ENCODE results near the gene ASCL5.

The ASCL5 gene

GRCh38 chr1:201068976-201069375, 58.0 kb downstream of the ASCL5 start:
- no peak overlapping the region for H3K23ac ChIP-seq (ENCODE audit: low read length)
- H3K27ac ChIP-seq (ENCODE audit: low read depth, low read length) = no peak overlapping the region
- no peak overlapping the region for H2BK12ac ChIP-seq (ENCODE audit: low read length)
- no peaks in the 10 kb centered on the region for H3K9me3 ChIP-seq (ENCODE audit: insufficient read depth, low read depth, low read length)
- no peaks in the 10 kb centered on the region for H3K4me1 ChIP-seq (ENCODE audit: control insufficient read depth in 1 of 2, insufficient read depth in 2 of 2, low read length in 2 of 2)
- no peak overlapping the region for H3K4me3 ChIP-seq (ENCODE audit: low read depth, low read length)
- H3K14ac ChIP-seq (ENCODE audit: low read length) = no peak overlapping the region
- no peak overlapping the region for H3K18ac ChIP-seq (ENCODE audit: low read length)
- H4K8ac ChIP-seq (ENCODE audit: low read depth, low read length) = no peak overlapping the region
- no peaks in the 10 kb centered on the region for H3K36me3 ChIP-seq (ENCODE audit: control insufficient read depth in 1 of 2, insufficient read depth in 2 of 2, low read length in 2 of 2)
- H2BK120ac ChIP-seq (ENCODE audit: insufficient read depth, low read length, poor library complexity) = no peak overlapping the region
- no peak for DNase-seq
- H4K91ac ChIP-seq (ENCODE audit: low read depth, low read length) = no peak overlapping the region
- no CpG with 5 or more reads among the region's 4 CpGs for WGBS (ENCODE audit: extremely low coverage, insufficient coverage, insufficient read length)
- H4K12ac ChIP-seq (ENCODE audit: low read depth, low read length) = no peak overlapping the region
- H3K27me3 ChIP-seq (ENCODE audit: insufficient read depth, low read length) = no peaks in the 10 kb centered on the region
- no peak overlapping the region for H2AFZ ChIP-seq (ENCODE audit: insufficient read depth, low read length, poor library complexity)
- H2BK5ac ChIP-seq (ENCODE audit: low read depth, low read length, poor library complexity) = no peak overlapping the region
- no peaks in the 10 kb centered on the region for H3K79me2 ChIP-seq (ENCODE audit: control insufficient read depth, insufficient read depth, low read length, poor library complexity)
- H3K79me1 ChIP-seq (ENCODE audit: low read length) = no peaks in the 10 kb centered on the region
- no peak overlapping the region for H3K4me2 ChIP-seq (ENCODE audit: low read length)
- no peak overlapping the region for H3K9ac ChIP-seq (ENCODE audit: low read length)
- no peak overlapping the region for H2AK5ac ChIP-seq (ENCODE audit: low read length)
- no peak overlapping the region for H3K4ac ChIP-seq (ENCODE audit: low read depth, low read length)

- no peak overlapping the region for H2AK5ac ChIP-seq (ENCODE audit: low read length)
- H3K23ac ChIP-seq (ENCODE audit: low read length) = no peak overlapping the region
- no peak overlapping the region for H4K91ac ChIP-seq (ENCODE audit: low read depth, low read length)
- no peaks in the 10 kb centered on the region for H3K27me3 ChIP-seq (ENCODE audit: insufficient read depth, low read length)
- no peak overlapping the region for H3K9ac ChIP-seq (ENCODE audit: low read length)
- no peak overlapping the region for H3K4me2 ChIP-seq (ENCODE audit: low read length)
- no peak for DNase-seq
- no peak overlapping the region for H3K18ac ChIP-seq (ENCODE audit: low read length)
- H3K14ac ChIP-seq (ENCODE audit: low read length) = no peak overlapping the region
- H4K12ac ChIP-seq (ENCODE audit: low read depth, low read length) = no peak overlapping the region
- H3K4me3 ChIP-seq (ENCODE audit: low read depth, low read length) = no peak overlapping the region
- H2BK120ac ChIP-seq (ENCODE audit: insufficient read depth, low read length, poor library complexity) = no peak overlapping the region
- no peak overlapping the region for H2AFZ ChIP-seq (ENCODE audit: insufficient read depth, low read length, poor library complexity)
- no peak overlapping the region for H3K4ac ChIP-seq (ENCODE audit: low read depth, low read length)
- H4K8ac ChIP-seq (ENCODE audit: low read depth, low read length) = no peak overlapping the region
- H3K9me3 ChIP-seq (ENCODE audit: insufficient read depth, low read depth, low read length) = peaks cover 2% of the 10 kb centered on the region
- H3K4me1 ChIP-seq (ENCODE audit: control insufficient read depth in 1 of 2, insufficient read depth in 2 of 2, low read length in 2 of 2) = no peaks in the 10 kb centered on the region
- no peaks in the 10 kb centered on the region for H3K36me3 ChIP-seq (ENCODE audit: control insufficient read depth in 1 of 2, insufficient read depth in 2 of 2, low read length in 2 of 2)
- no CpG with 5 or more reads among the region's 4 CpGs for WGBS (ENCODE audit: extremely low coverage, insufficient coverage, insufficient read length)
- H3K79me2 ChIP-seq (ENCODE audit: control insufficient read depth, insufficient read depth, low read length, poor library complexity) = no peaks in the 10 kb centered on the region
- H2BK5ac ChIP-seq (ENCODE audit: low read depth, low read length, poor library complexity) = no peak overlapping the region
- H3K27ac ChIP-seq (ENCODE audit: low read depth, low read length) = no peak overlapping the region
- no peak overlapping the region for H2BK12ac ChIP-seq (ENCODE audit: low read length)
- H3K79me1 ChIP-seq (ENCODE audit: low read length) = no peaks in the 10 kb centered on the region
Measured at GRCh38 chr1:201066986-201067385, 60.0 kb downstream of the ASCL5 start.

GRCh38 chr1:201065686-201066085, 61.3 kb downstream of the ASCL5 start:
- H3K36me3 ChIP-seq (ENCODE audit: control insufficient read depth in 1 of 2, insufficient read depth in 2 of 2, low read length in 2 of 2) = no peaks in the 10 kb centered on the region
- no peak overlapping the region for H2BK120ac ChIP-seq (ENCODE audit: insufficient read depth, low read length, poor library complexity)
- no peak overlapping the region for H4K8ac ChIP-seq (ENCODE audit: low read depth, low read length)
- H3K14ac ChIP-seq (ENCODE audit: low read length) = no peak overlapping the region
- no peak overlapping the region for H3K4ac ChIP-seq (ENCODE audit: low read depth, low read length)
- H3K4me2 ChIP-seq (ENCODE audit: low read length) = no peak overlapping the region
- H3K4me1 ChIP-seq (ENCODE audit: control insufficient read depth in 1 of 2, insufficient read depth in 2 of 2, low read length in 2 of 2) = no peaks in the 10 kb centered on the region
- no peak overlapping the region for H2AFZ ChIP-seq (ENCODE audit: insufficient read depth, low read length, poor library complexity)
- no CpG with 5 or more reads among the region's 10 CpGs for WGBS (ENCODE audit: extremely low coverage, insufficient coverage, insufficient read length)
- H3K79me2 ChIP-seq (ENCODE audit: control insufficient read depth, insufficient read depth, low read length, poor library complexity) = no peaks in the 10 kb centered on the region
- no peak overlapping the region for H2AK5ac ChIP-seq (ENCODE audit: low read length)
- H3K9me3 ChIP-seq (ENCODE audit: insufficient read depth, low read depth, low read length) = peaks cover 2% of the 10 kb centered on the region
- no peak overlapping the region for H3K4me3 ChIP-seq (ENCODE audit: low read depth, low read length)
- no peaks in the 10 kb centered on the region for H3K27me3 ChIP-seq (ENCODE audit: insufficient read depth, low read length)
- no peak overlapping the region for H3K23ac ChIP-seq (ENCODE audit: low read length)
- H2BK12ac ChIP-seq (ENCODE audit: low read length) = no peak overlapping the region
- H3K79me1 ChIP-seq (ENCODE audit: low read length) = no peaks in the 10 kb centered on the region
- H4K12ac ChIP-seq (ENCODE audit: low read depth, low read length) = no peak overlapping the region
- no peak overlapping the region for H3K18ac ChIP-seq (ENCODE audit: low read length)
- H3K9ac ChIP-seq (ENCODE audit: low read length) = no peak overlapping the region
- no peak overlapping the region for H3K27ac ChIP-seq (ENCODE audit: low read depth, low read length)
- DNase-seq = no peak
- no peak overlapping the region for H4K91ac ChIP-seq (ENCODE audit: low read depth, low read length)
- H2BK5ac ChIP-seq (ENCODE audit: low read depth, low read length, poor library complexity) = no peak overlapping the region

DNA sequence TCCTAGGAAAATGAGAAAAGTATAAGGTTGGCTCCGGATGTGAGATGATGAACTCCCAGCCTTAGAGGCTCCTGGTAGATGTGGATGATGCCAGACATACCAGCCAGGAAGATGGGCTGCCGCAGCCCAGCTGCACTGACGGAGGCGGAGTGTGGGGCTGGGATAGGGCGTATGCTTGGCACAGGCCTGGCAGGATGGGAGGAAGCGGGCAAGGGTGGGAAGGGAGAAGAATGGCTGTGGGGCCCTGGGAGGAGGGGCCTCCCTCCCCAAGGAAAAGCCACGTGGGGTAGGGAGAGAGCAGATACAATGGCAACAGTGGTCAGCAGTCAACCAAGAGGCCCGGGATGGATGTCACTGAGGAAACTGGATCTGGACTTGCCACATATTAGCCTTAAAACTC, 62.2 kb downstream of the ASCL5 start:
- H4K91ac ChIP-seq (ENCODE audit: low read depth, low read length) = no peak overlapping the region
- no peaks in the 10 kb centered on the region for H3K27me3 ChIP-seq (ENCODE audit: insufficient read depth, low read length)
- H3K14ac ChIP-seq (ENCODE audit: low read length) = no peak overlapping the region
- H2AFZ ChIP-seq (ENCODE audit: insufficient read depth, low read length, poor library complexity) = no peak overlapping the region
- H3K79me2 ChIP-seq (ENCODE audit: control insufficient read depth, insufficient read depth, low read length, poor library complexity) = no peaks in the 10 kb centered on the region
- no peak overlapping the region for H2BK120ac ChIP-seq (ENCODE audit: insufficient read depth, low read length, poor library complexity)
- no peaks in the 10 kb centered on the region for H3K79me1 ChIP-seq (ENCODE audit: low read length)
- no peak overlapping the region for H3K23ac ChIP-seq (ENCODE audit: low read length)
- H2BK5ac ChIP-seq (ENCODE audit: low read depth, low read length, poor library complexity) = no peak overlapping the region
- H3K4me3 ChIP-seq (ENCODE audit: low read depth, low read length) = no peak overlapping the region
- no peak overlapping the region for H3K9ac ChIP-seq (ENCODE audit: low read length)
- peaks cover 2% of the 10 kb centered on the region for H3K9me3 ChIP-seq (ENCODE audit: insufficient read depth, low read depth, low read length)
- no peak overlapping the region for H3K27ac ChIP-seq (ENCODE audit: low read depth, low read length)
- no peak for DNase-seq
- no CpG with 5 or more reads among the region's 8 CpGs for WGBS (ENCODE audit: extremely low coverage, insufficient coverage, insufficient read length)
- no peaks in the 10 kb centered on the region for H3K36me3 ChIP-seq (ENCODE audit: control insufficient read depth in 1 of 2, insufficient read depth in 2 of 2, low read length in 2 of 2)
- H4K12ac ChIP-seq (ENCODE audit: low read depth, low read length) = no peak overlapping the region
- H3K4ac ChIP-seq (ENCODE audit: low read depth, low read length) = no peak overlapping the region
- H3K18ac ChIP-seq (ENCODE audit: low read length) = no peak overlapping the region
- no peak overlapping the region for H2AK5ac ChIP-seq (ENCODE audit: low read length)
- no peak overlapping the region for H2BK12ac ChIP-seq (ENCODE audit: low read length)
- no peaks in the 10 kb centered on the region for H3K4me1 ChIP-seq (ENCODE audit: control insufficient read depth in 1 of 2, insufficient read depth in 2 of 2, low read length in 2 of 2)
- no peak overlapping the region for H4K8ac ChIP-seq (ENCODE audit: low read depth, low read length)
- H3K4me2 ChIP-seq (ENCODE audit: low read length) = no peak overlapping the region
